Activated CD8-positive, alpha-beta memory T cell treated with anti-CD3 and anti-CD28 coated beads, Interleukin-2, amount 10 ng/mL, durations not matched to agents 7 days and 5 days (primary cell): ENCODE measurements around the gene IGF1R. TPM values are rescaled to one million over a fixed set of nuclear protein-coding genes. Genes with fewer than 3 reads are reported as not detected.

Experiments used
- ATAC-seq: fragments of 150-1000 bp; cut with Tn5 transposase; one replicate; pipeline ENCODE4 v1.10.0; 2021; ENCODE audit warnings: moderate library complexity
- CTCF ChIA-PET: fragments of 350-600 bp; sonication (Branson Sonifier 250); formaldehyde crosslinking; loops from one replicate; lab custom pipeline; 2021; ENCODE audit warnings: antibody characterized with exemption; lab: Charles Lee
- DNase-seq: peaks from one replicate; pipeline ENCODE4 v3.0.0-alpha.2; 2020
- H3K27ac Mint-ChIP-seq: one replicate; pipeline ENCODE4 v1.8.0; 2021; ENCODE audit warnings: mild to moderate bottlenecking, mixed read lengths
- H3K27me3 Mint-ChIP-seq: one replicate; pipeline ENCODE4 v1.8.0; 2021; ENCODE audit warnings: mixed read lengths
- H3K36me3 Mint-ChIP-seq: one replicate; pipeline ENCODE4 v1.8.0; 2021; ENCODE audit warnings: mild to moderate bottlenecking, mixed read lengths
- H3K4me1 Mint-ChIP-seq: one replicate; pipeline ENCODE4 v1.8.0; 2021; ENCODE audit warnings: mixed read lengths
- H3K4me3 Mint-ChIP-seq: one replicate; pipeline ENCODE4 v1.8.0; 2021; ENCODE audit warnings: mild to moderate bottlenecking, moderate library complexity, mixed read lengths
- H3K9me3 Mint-ChIP-seq: one replicate; pipeline ENCODE4 v1.8.0; 2022; ENCODE audit warnings: low read depth, mixed read lengths
- total RNA-seq, 2 experiments: library from RNA; stranded (reverse); gene quantifications; one replicate each; pipeline ENCODE4 v1.2.3, GENCODE V29; 2021

The IGF1R gene
- total RNA-seq, 2 experiments from 2014 or later, result 6.2 to 7.0 TPM

GRCh38 chr15:98865397-98866339, 217.3 kb downstream of the IGF1R start:
- no peaks in the 10 kb centered on the region for H3K36me3 Mint-ChIP-seq
- H3K27ac Mint-ChIP-seq, result peak overlapping the region; percentile 84
- H3K4me3 Mint-ChIP-seq, result peak overlapping the region; percentile 72
- ATAC-seq, result peak; percentile 96
- H3K27me3 Mint-ChIP-seq, result peaks cover 3% of the 10 kb centered on the region
- H3K9me3 Mint-ChIP-seq, result no peaks in the 10 kb centered on the region
- DNase-seq, result peak; percentile 83
- peaks cover 13% of the 10 kb centered on the region for H3K4me1 Mint-ChIP-seq
- CTCF ChIA-PET, result interaction anchor here (0.9 to 1.6 kb wide), 2 partner anchors 15 to 16 kb away, joined by 4 to 6 read pairs; no protein-coding TSS in a partner anchor

- peaks cover 3% of the 10 kb centered on the region for H3K27me3 Mint-ChIP-seq
- ATAC-seq (no peak), DNase-seq (no peak)
- no peaks in the 10 kb centered on the region for H3K36me3 Mint-ChIP-seq
- H3K4me3 Mint-ChIP-seq, result peak overlapping the region; percentile 72
- no peaks in the 10 kb centered on the region for H3K9me3 Mint-ChIP-seq
- CTCF ChIA-PET, result interaction anchor here (0.9 to 1.6 kb wide), 2 partner anchors 14 to 15 kb away, joined by 4 to 6 read pairs; no protein-coding TSS in a partner anchor
- H3K4me1 Mint-ChIP-seq, result peaks cover 8% of the 10 kb centered on the region
- peak overlapping the region; percentile 84 for H3K27ac Mint-ChIP-seq
Observed at GRCh38 chr15:98866511-98866910, 218.2 kb downstream of the IGF1R start.

GRCh38 chr15:98868564-98868963, 220.2 kb downstream of the IGF1R start:
- H3K27me3 Mint-ChIP-seq, result peaks cover 2% of the 10 kb centered on the region
- CTCF ChIA-PET, result interaction anchor here (0.6 to 1.5 kb wide), 2 partner anchors 12 to 536 kb away, joined by 4 read pairs; no protein-coding TSS in a partner anchor
- no peak for ATAC-seq
- no peaks in the 10 kb centered on the region for H3K36me3 Mint-ChIP-seq
- H3K27ac Mint-ChIP-seq, result no peak overlapping the region
- no peak for DNase-seq
- H3K4me1 Mint-ChIP-seq, result peaks cover 10% of the 10 kb centered on the region
- H3K4me3 Mint-ChIP-seq, result no peak overlapping the region
- no peaks in the 10 kb centered on the region for H3K9me3 Mint-ChIP-seq

- CTCF ChIA-PET, result no interaction called here
- Mint-ChIP-seq H3K4me3 (no peak overlapping the region), H3K27me3 (peaks cover 13% of the 10 kb centered on the region), H3K9me3 (no peaks in the 10 kb centered on the region), H3K4me1 (peaks cover 13% of the 10 kb centered on the region), H3K27ac (no peak overlapping the region), H3K36me3 (no peaks in the 10 kb centered on the region)
- ATAC-seq (no peak), DNase-seq (no peak)
Observed at GRCh38 chr15:98870788-98871187, 222.4 kb downstream of the IGF1R start.

GRCh38 chr15:98872774-98873173, 224.4 kb downstream of the IGF1R start:
- CTCF ChIA-PET, result interaction anchor here (2.5 kb wide), 1 partner anchor 9 kb away, joined by 11 read pairs; no protein-coding TSS in a partner anchor
- Mint-ChIP-seq H3K27ac (no peak overlapping the region), H3K4me3 (no peak overlapping the region), H3K36me3 (no peaks in the 10 kb centered on the region), H3K9me3 (no peaks in the 10 kb centered on the region), H3K4me1 (peaks cover 8% of the 10 kb centered on the region), H3K27me3 (peaks cover 13% of the 10 kb centered on the region)
- ATAC-seq, result no peak
- DNase-seq, result no peak

- Mint-ChIP-seq H3K36me3 (no peaks in the 10 kb centered on the region), H3K9me3 (no peaks in the 10 kb centered on the region), H3K4me1 (peaks cover 8% of the 10 kb centered on the region), H3K27ac (no peak overlapping the region), H3K27me3 (peaks cover 13% of the 10 kb centered on the region), H3K4me3 (no peak overlapping the region)
- CTCF ChIA-PET, result interaction anchor here (2.5 kb wide), 1 partner anchor 8 kb away, joined by 11 read pairs; no protein-coding TSS in a partner anchor
- no peak for ATAC-seq
- no peak for DNase-seq
Observed at GRCh38 chr15:98873441-98874218, 225.3 kb downstream of the IGF1R start.

GRCh38 chr15:98874370-98874769, 226.0 kb downstream of the IGF1R start:
- Mint-ChIP-seq H3K27ac (no peak overlapping the region), H3K4me3 (no peak overlapping the region), H3K27me3 (peaks cover 13% of the 10 kb centered on the region), H3K4me1 (peaks cover 8% of the 10 kb centered on the region), H3K9me3 (no peaks in the 10 kb centered on the region), H3K36me3 (no peaks in the 10 kb centered on the region)
- DNase-seq, result no peak
- no peak for ATAC-seq
- CTCF ChIA-PET, result interaction anchor here (0.6 to 2.5 kb wide), 3 partner anchors 8 to 433 kb away, joined by 3 to 11 read pairs (median 3); no protein-coding TSS in a partner anchor

- ATAC-seq (no peak), DNase-seq (no peak)
- H3K4me1 Mint-ChIP-seq, result peaks cover 8% of the 10 kb centered on the region
- no peak overlapping the region for H3K4me3 Mint-ChIP-seq
- no peaks in the 10 kb centered on the region for H3K9me3 Mint-ChIP-seq
- H3K36me3 Mint-ChIP-seq, result no peaks in the 10 kb centered on the region
- CTCF ChIA-PET, result interaction anchor here (0.6 to 1.0 kb wide), 3 partner anchors 9 to 433 kb away, joined by 3 read pairs; no protein-coding TSS in a partner anchor
- peaks cover 13% of the 10 kb centered on the region for H3K27me3 Mint-ChIP-seq
- no peak overlapping the region for H3K27ac Mint-ChIP-seq
Observed at GRCh38 chr15:98874773-98875172, 226.4 kb downstream of the IGF1R start.

- Mint-ChIP-seq H3K27ac (no peak overlapping the region), H3K27me3 (peaks cover 13% of the 10 kb centered on the region), H3K4me3 (no peak overlapping the region), H3K36me3 (no peaks in the 10 kb centered on the region), H3K4me1 (peaks cover 8% of the 10 kb centered on the region), H3K9me3 (no peaks in the 10 kb centered on the region)
- ATAC-seq, result no peak
- CTCF ChIA-PET, result interaction anchor here (0.7 to 1.0 kb wide), 2 partner anchors 8 to 14 kb away, joined by 3 read pairs; no protein-coding TSS in a partner anchor
- DNase-seq, result no peak
Observed at GRCh38 chr15:98875309-98875708, 227.0 kb downstream of the IGF1R start.

GRCh38 chr15:98876451-98877369, 228.4 kb downstream of the IGF1R start:
- CTCF ChIA-PET, result no interaction called here
- no peak overlapping the region for H3K27ac Mint-ChIP-seq
- H3K27me3 Mint-ChIP-seq, result peaks cover 13% of the 10 kb centered on the region
- no peak for DNase-seq
- no peak for ATAC-seq
- peaks cover 8% of the 10 kb centered on the region for H3K4me1 Mint-ChIP-seq
- H3K4me3 Mint-ChIP-seq, result no peak overlapping the region
- no peaks in the 10 kb centered on the region for H3K9me3 Mint-ChIP-seq
- H3K36me3 Mint-ChIP-seq, result no peaks in the 10 kb centered on the region

- ATAC-seq (no peak), DNase-seq (no peak)
- Mint-ChIP-seq H3K9me3 (no peaks in the 10 kb centered on the region), H3K4me1 (peaks cover 8% of the 10 kb centered on the region), H3K36me3 (no peaks in the 10 kb centered on the region), H3K27me3 (peaks cover 13% of the 10 kb centered on the region), H3K27ac (no peak overlapping the region), H3K4me3 (no peak overlapping the region)
- CTCF ChIA-PET, result no interaction called here
Observed at GRCh38 chr15:98878172-98878571, 229.8 kb downstream of the IGF1R start.

GRCh38 chr15:98878862-98879261, 230.5 kb downstream of the IGF1R start:
- Mint-ChIP-seq H3K27me3 (peaks cover 9% of the 10 kb centered on the region), H3K9me3 (no peaks in the 10 kb centered on the region), H3K4me1 (peaks cover 3% of the 10 kb centered on the region), H3K27ac (no peak overlapping the region), H3K4me3 (no peak overlapping the region), H3K36me3 (no peaks in the 10 kb centered on the region)
- DNase-seq (no peak), ATAC-seq (no peak)
- CTCF ChIA-PET, result no interaction called here
